ENCODE measurements around the gene STOML1.
A peak's percentile ranks its signal among the peaks of the same experiment; 100 is the strongest.

The STOML1 gene, protein sequence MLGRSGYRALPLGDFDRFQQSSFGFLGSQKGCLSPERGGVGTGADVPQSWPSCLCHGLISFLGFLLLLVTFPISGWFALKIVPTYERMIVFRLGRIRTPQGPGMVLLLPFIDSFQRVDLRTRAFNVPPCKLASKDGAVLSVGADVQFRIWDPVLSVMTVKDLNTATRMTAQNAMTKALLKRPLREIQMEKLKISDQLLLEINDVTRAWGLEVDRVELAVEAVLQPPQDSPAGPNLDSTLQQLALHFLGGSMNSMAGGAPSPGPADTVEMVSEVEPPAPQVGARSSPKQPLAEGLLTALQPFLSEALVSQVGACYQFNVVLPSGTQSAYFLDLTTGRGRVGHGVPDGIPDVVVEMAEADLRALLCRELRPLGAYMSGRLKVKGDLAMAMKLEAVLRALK

DNA sequence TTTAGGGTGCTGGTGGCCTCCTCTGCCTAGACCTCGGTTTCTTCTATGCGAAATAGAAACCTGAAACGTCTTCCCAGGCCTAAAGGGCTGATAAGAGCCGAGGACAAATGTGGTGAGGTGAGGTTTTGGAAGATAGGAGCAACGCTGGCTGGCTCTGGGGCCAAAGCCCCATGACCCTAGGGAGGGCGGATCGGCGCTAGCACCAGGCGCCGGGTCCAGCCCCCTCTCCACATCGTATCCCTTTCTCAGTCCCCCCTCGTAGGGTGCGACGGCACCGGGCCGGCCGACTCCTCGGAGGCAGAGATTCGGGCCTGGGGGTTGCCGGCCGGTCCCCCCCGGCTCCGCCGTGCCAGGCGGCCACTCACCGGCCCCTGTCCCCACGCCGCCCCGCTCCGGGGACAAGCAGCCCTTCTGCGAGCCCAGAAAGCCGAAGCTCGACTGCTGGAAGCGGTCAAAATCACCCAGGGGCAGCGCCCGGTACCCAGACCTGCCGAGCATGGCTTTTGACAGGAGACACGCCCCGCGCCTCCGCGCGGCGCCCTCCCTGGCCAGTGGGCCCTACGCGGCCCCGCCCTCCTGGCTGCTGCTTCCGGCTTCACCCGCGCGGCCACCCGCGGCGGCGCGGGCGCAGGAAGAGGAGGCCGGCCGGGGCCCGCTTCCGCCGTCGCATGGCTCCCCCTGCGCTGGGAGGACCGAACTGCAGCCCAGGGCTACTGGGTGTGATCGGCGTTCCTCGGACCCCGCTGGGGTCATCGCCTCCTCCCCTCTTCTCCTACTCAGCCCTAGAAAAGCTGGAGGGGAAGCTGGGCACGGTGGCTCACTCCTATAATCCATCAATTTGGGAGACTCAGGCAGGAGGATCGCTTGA is at the start of gene STOML1:
TSS of gene STOML1 (minus strand) at position 570 of the 868 bp plus-strand sequence. CDS start at position 498, 72 bp downstream.
- DNase-seq (ENCODE audit: low read depth), result peak; percentile 85

DNA sequence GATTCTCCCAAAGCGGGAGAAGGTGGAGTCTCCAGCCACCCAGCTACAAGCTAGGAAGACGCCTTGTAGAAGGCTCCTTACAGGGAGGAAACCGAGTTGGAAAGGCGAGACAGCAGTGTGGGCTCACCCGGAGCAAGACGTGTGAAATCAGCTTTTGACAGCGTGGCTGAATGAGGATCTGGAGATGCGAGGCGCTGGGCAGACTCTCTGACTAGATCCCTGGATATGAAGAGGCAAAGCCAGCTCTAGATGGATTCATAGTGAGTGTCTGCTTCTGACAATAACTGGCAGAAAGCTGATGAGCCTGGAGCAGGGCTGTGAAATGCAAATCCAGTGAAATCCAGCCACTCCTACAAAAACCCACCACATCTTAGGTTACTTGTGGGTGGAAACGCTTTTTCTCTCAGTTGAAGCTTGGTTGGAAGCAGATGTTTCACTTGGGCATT is 49.2 kb upstream of the STOML1 start:
- DNase-seq (ENCODE audit: low read depth), result no peak

DNA sequence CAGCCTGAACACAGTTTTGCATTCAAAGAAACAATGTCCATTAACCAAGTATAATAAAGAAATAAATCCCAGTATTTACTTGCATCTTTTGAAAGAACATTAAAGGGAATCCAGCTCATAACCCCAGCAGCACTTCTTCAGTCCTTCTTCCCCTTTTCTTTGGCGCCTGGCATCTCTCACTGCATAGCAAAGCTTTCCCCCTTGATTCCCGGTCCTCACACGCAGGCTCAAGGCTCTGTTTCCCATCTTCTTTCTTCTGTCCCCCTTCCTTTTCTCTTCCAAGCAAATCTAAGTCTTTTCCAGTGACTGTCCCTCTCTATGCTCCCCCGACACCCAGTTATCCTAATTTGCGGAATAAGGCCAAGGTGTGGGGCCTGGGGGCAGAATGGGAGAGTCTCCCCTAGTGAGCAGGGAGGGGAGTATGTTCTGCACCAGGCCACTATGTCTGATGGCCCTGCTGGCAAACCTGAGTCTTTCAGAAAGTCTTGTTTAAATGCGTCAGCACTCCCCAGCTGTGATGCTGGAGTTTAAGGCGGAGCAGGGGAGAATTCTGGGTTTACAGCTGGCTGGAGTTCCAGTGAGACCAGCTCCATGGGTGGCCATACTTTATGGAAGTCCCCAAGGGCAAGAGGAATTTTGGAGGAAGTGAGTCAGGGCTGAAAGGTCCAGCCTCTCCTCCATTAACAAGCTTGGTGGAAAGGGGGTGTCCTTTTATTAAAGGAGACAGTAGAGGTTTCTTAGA is 48.2 kb upstream of the STOML1 start:
- DNase-seq (ENCODE audit: low read depth), result peak; percentile 95

DNA sequence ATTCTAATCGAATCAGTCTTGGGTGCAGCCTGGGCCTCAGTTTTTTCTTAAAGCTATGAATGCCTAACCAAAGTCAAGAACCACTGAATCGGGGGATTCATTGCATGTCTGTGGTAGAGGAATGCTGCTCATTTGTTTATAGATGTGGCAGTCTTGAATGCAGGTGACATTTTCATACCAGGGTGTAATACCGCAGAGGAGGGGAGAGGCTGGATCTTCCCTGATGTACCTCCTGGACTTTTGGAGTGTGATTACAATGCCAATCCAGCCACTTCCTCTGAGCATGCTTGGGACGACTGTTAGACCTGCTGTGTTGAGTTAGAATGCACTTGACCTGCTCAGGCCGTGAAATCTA is 47.5 kb upstream of the STOML1 start:
- no peak for DNase-seq (ENCODE audit: low read depth)

DNA sequence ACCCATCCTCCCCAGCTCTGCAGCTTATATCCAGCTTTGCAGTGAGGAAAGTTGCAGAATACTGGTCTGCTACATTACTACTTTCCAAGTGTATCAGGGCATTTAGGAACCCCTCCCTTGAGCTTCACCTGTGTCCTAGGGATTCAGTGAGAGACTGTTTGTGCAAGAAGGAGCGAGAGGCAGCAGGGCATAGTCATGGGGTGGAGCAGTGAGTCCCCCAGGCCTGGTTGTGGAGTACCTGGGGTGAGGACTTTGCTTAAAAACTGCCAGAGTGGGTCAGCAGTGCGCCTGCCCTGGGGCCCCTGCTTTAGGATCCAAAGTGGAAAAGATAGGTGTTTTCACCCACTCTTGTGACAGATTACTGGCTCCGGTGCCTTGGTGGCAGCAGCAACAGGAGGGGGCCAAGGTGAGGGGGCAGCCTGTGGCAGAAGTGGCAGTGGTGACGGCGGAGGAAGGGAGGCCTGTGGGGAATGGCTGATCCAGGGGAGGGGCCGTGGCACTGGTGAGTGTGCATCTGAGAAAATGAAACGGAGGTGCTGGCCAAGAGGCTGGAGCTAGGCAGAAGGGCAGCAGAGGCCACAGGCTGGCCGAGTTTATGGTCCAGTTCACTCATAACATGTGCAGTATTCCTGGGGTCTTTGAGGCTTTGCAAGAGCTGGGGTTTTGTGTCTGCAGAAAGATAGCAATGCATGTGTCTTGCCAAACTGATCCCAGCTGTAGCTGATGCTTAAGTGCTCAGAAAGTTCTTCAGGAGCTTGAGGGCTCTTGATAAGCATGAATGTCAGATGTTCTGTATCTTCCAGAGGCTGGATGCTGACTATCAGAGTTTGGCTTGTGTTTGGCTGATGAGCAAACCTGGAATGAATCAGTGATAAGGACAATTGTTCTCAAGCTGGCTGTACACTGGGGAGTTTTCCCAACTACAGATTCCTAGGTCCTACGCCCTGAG is 46.9 kb upstream of the STOML1 start:
- no peak for DNase-seq (ENCODE audit: low read depth)

DNA sequence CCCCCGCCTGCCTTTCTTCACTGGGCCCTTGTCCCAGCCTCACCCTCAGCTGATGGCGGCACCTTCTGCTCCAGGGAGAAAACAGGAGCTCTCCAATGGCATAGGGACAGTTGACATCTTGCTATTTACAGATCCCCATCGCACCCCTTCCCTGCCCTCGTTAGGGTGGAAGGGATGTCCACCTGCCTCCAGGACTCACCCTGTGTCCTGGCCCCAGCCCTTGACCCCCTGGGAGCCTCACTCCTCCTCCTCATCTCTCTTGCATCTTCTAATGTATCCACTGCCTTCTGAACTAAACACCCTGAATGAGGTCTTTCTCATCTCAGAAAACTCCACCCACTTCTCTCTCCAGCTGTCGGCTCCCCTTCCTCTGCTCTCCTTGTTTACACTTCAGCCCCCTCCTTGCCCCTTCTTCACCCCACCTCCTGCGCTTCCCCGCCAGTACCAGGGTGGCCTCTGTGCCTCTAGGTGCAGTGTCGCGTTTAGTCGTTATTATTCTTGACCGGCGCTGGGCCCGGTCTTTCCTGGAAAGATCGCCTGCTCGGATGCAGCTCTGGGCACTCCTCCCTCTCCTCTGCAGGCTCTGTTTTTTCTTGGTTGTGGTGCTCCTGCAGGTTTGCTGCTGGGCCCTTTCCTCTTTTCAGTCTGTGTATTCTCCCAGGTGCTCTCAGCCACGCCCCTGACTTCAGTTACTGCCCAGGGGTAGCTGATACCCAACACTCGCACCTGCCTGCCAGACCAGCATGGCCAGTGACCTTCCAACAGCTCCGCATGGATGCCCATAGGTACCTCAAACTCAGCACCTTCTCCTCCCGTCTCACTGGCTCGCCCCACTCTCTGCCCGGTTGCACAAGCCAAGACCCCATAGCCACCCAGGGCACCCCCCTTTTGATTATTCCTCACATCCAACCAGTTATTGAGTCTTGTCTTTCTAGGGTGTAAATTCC is 45.3 kb upstream of the STOML1 start:
- no peak for DNase-seq (ENCODE audit: low read depth)

DNA sequence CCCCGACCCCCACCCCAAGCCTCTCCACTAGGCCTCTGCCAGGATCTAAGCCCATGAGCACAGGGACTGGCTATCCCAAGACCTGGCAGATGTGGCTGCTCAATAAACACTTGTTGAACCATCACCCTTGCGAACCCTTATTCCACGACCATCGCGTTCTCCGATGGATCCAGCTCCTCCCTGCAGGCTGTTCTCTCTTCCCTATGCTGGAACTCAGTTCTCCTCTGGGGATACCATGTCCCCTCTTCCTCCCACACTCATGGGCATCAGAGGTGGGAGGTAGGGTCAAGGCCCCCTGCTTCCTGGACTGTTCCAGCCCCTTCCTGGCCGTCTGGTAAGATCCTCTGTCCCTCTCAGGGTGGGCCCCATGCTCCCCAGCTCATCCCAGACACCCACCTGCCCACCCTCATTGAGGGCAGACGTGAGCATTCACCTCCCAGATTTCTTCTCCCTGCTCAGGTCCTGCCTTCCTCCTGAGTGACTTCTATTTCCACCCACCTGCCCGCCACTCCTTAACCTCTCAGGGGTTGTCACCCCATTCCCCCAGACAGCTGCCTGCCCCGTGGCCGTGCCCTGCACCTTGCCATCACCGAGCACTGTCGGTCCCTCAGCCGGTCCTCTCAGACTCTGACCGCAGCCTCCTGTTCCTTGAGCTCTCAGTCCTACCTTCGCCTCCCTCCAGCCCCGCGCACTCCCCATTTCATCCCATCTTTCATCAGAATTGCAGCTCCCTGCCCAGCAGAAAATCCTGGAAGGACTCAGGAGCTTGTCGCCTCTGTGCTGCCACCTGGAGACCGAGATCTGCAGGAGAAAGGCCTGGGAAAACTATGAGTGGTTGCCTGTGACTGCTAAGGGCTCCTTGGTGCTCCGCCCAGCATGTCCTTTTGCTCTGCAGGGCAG is 44.4 kb upstream of the STOML1 start:
- no peak for DNase-seq (ENCODE audit: low read depth)

DNA sequence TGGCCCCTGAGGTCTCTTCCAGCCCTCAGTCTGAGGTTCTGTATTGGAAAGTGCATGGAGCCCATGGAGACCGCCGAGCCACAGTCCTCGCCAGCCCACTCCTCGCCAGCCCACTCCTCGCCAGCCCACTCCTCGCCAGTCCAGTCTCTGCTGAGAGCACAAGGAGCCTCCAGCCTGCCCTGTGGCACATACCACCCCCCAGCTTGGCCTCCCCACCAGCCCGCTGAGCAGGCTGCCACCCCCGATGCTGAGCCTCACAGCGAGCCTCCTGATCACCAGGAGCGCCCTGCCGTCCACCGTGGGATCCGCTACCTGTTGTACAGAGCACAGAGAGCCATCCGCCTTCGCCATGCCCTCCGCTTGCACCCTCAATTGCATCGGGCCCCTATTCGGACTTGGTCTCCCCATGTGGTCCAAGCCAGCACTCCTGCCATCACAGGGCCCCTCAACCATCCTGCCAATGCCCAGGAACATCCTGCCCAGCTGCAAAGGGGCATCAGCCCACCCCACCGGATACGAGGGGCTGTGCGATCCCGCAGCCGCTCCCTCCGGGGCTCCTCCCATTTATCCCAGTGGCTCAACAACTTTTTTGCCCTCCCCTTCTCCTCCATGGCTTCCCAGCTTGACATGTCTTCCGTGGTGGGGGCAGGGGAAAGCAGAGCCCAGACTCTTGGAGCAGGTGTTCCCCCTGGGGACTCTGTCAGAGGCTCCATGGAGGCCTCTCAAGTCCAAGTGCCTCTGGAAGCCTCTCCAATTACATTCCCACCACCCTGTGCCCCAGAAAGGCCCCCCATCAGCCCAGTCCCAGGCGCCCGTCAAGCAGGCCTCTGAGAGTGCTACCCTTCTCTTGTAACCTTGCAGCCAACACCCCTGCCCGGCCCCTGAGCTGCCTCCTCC is 43.3 kb upstream of the STOML1 start:
- DNase-seq (ENCODE audit: low read depth), result no peak

DNA sequence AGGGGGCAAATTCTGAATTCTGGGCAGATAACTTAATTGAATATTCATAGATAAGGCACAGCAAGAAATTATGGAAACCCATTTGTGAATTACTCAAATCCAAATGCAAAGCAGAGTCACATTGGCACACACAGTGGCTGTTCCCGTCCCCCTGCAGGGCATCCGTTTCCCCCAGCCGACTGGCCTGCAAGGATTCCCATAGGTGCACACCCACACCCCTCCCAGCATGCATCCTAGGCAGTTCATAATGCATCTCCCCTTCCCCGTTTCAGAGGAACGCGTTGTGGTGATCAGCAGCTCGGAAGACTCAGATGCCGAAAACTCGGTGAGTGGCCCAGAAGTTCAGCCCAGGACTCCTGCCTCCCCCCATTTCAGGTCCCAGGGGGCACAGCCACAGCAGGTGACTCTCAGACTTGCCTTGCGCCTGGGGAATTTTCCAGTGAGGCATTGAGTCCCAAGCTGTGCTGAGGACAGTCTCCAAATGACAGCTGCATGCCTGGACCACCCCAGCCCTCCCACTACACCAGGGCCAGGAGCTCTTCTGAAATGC is 42.2 kb upstream of the STOML1 start:
- DNase-seq (ENCODE audit: low read depth), result no peak

DNA sequence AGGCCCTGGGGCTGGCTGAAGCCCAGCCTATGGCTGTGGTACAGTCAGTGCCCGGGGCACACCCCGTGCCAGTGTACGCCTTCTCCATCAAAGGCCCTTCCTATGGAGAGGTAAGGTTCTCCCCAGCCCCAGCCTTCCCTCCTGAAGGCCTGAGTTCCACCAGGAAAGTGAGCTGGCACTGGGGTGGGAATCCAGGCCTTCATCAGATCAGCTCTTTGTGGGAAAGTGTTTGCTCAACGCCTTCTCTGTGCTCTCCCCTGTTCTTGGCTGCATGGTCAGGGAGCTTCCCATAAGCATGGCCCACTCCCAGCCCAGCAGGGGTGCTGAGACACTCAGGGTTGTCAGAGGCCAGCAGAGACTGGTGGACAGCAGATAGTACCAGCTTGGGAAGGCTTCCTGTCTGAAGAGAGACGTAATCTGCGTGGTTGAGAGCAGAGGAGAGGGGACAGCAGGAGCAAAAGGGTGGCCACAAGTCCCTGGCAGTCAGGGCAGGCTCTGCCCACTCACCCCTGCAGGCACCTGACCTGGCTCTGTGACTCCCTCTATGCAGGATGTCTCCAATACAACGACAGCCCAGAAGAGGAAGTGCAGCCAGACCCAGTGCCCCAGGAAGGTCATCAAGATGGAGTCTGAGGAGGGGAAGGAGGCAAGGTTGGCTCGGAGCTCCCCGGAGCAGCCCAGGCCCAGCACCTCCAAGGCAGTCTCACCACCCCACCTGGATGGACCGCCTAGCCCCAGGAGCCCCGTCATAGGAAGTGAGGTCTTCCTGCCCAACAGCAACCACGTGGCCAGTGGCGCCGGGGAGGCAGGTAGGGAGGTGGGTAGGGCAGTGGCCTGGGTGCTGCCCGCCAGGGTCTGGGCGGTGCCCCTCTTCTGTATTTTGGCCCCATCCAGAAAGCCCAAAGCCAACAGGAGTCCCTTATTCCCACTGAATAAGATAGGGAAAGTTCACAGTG is 40.8 kb upstream of the STOML1 start:
- no peak for DNase-seq (ENCODE audit: low read depth)

DNA sequence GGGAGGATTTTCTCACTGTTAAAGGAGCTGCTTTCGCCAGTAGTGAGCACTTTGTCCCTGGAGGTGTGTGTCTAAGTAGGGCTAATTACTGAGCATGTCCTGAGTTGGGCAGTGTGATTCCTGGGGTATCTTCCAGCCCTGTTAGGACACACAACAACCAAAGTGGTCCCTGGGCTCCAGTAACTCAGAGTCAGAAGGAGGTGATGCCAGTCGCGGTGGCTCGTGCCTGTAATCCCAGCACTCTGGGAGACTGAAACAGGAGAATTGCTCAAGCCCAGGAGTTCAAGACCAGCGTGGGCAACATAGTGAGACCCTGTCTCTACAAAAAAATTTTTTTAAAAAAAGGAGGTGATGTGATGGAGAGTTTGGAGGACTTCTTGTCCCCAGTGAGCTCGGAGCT is 40.0 kb upstream of the STOML1 start:
- no peak for DNase-seq (ENCODE audit: low read depth)

DNA sequence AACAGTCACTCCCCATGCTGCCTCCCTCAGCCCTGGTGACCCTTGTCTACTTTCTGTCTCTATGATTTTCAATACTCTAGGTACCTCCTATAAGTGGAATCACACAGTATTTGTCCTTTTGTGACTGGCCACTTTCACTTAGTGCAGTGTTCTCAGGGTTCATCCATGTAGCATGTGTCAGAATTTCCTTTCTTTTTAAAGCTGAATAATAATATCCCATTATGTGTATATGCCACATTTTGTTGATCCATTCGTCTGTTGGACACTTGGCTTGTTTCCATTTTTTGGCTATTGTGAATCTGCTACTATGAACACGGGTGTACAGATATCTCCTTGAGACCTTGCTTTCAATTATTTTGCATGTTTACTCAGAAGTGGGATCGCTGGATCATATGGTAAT is 36.6 kb upstream of the STOML1 start:
- DNase-seq (ENCODE audit: low read depth), result no peak

DNA sequence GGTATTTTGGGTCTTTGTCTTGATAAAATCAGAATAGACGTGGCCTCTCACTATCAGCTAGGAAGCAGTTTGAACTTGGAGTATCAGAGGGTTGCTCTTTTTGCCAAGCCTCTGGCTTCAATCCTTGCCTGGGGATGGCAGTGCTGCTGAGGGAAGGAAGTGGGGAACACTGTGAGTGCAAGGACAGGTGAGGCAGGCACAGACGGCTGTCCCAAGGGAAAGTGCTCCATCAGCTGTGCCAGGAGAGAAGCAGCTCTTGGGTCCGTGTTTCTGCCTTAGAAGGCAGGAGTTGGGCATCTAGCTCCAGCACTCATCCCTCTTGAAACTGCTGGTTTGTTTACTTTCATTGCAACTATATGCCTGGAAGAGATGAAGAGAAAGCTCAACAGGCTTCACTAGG is 35.6 kb upstream of the STOML1 start:
- no peak for DNase-seq (ENCODE audit: low read depth)

DNA sequence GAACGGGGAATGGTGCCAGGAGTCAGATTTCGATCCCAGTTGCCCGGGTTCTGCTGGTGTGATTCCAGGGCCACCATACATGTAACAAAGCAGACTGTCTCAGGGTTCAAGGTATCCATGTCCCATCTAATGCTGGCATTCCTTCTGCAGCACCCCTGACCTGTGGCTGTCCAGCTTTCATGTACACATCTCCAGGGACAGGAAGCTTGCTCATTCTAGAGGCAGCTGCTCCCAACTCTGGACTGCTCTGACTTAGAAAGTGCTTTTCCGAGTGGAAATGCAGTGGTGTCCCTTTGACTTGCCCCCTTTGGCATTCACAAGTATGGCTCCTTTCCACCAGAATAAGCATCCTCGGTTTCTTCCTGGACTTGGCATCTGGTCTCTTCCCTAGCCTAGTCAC is 33.3 kb upstream of the STOML1 start:
- no peak for DNase-seq (ENCODE audit: low read depth)

DNA sequence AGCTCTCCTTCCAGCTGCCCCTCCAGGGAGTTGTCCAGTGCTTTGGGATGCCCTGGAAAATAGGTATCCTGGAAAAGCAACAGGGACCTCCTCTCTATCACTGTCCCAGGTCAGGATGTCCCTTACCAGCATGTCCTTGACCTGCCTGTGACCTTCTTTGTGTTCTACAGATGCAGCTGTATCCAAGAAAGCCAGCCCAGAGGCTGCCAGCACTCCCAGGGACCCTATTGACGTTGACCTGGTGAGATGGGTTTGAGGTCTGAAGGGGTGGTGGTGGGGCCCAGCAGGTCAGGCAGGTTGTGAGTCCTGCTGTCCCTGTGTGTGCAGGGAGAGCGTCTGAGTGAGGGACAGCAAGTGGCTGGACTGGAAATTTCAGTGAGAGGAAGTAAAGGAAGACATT is 32.6 kb upstream of the STOML1 start:
- DNase-seq (ENCODE audit: low read depth), result no peak

DNA sequence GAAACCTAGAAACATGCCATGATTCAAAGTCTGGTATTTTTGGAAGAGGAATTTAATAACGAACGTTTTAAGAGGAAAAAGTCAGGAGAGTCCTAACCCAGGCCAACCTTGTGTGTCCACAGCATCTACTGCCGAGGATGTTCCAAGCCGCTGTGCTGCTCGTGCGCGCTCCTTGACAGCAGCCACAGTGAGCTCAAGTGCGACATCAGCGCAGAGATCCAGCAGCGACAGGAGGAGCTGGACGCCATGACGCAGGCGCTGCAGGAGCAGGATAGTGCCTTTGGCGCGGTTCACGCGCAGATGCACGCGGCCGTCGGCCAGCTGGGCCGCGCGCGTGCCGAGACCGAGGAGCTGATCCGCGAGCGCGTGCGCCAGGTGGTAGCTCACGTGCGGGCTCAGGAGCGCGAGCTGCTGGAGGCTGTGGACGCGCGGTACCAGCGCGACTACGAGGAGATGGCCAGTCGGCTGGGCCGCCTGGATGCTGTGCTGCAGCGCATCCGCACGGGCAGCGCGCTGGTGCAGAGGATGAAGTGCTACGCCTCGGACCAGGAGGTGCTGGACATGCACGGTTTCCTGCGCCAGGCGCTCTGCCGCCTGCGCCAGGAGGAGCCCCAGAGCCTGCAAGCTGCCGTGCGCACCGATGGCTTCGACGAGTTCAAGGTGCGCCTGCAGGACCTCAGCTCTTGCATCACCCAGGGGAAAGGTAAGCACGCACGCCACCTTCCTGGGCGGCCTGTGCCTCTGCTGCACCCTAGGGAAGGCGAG is 30.8 kb upstream of the STOML1 start:
- DNase-seq (ENCODE audit: low read depth), result no peak
